Fibroblast of skin of abdomen (primary cell): ENCODE measurements around the gene WDR59.
A peak's percentile ranks its signal among the peaks of the same experiment; 100 is the strongest.
"Not testable (repeated sequence)": the region's sequence is repeated elsewhere in the genome, so short reads cannot be mapped to it uniquely, and the experiment has no call there.

Experiments used
- DNase-seq: peaks from one replicate; pipeline ENCODE4 v3.0.0-alpha.2; 2013

WDR59 gene

DNA sequence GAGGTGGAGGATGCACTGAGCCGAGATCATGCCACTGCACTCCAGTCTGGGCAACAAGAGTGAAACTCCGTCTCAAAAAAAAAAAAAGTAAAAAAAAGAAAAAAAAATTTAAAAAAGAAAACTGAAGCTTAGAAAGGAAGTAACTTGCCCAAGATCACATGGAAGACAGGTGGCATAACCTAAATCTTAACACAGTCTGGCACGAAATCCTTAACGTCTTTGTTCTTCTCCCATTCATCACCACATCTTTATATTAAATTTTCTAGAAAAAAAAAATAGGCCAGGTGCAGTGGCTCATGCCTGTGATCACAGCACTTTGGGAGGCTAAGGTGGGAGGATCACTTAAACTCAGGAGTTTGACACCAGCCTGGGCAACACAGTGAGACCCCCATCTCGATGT lies 9.3 kb downstream of the WDR59 start:
- DNase-seq = no peak

- no peak for DNase-seq
These were observed 11.6 kb downstream of the WDR59 start for GRCh38 chr16:74973304-74973703.

DNA sequence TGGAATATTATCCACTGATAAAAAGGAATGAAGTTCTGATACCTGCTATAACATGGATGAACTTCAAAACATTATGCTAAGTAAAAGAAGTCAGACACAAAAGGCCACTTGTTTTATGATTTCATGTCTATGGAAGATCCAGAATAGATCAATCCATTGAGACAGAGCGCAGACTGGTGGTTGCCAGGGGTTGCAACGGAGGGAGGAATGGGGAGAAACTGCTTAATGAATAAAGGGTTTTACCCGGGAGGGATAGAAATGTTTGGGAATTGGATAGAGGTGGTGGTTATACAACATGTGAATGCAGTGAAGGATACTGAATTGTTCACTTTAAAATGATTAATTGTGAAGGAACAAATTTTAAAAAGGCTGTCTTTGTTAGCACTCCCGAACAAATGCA lies 30.2 kb downstream of the WDR59 start:
- DNase-seq = no peak

DNA sequence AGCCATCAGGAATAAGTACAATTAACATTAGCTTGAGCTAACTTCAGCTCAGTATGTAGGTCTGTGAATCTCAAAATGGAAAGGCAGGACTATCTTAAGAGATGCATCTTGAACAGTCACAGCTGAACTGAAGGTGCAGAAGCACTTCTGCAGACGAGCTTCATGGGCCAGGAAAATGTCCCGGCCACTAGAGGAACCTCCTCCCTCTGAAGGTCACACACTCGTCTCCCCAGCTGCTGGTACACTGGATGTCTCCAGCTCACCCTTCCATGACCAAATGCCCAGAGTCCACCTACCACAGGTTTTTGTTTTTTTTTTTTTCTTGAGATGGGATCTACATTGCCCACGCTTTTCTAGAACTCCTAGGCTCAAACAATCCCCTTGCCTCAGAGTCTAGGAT lies 33.2 kb downstream of the WDR59 start:
- DNase-seq = no peak

DNA sequence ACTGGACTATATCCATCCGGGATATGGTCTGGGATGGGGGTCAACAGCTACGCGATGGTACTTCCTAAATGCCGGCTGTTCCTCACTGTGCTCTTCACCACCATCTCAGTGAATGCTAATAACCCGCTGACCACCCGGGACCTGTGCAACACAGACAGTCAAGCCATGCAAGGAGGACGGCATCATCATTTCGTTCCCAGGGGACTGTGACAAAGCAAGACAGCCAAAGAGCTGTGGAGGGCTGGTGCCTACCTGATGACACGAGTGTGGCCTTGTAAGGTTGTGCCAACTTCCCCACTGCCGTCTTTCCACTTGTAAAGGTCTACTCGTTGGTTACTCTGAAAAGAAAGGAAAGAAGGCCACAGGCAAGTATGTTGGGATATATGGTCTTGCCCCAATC lies 33.7 kb downstream of the WDR59 start:
- no peak for DNase-seq

- DNase-seq = no peak
These were observed 34.4 kb downstream of the WDR59 start for GRCh38 chr16:74950511-74950910.

GRCh38 chr16:74949309-74949708 lies 35.6 kb downstream of the WDR59 start:
- DNase-seq = no peak

DNA sequence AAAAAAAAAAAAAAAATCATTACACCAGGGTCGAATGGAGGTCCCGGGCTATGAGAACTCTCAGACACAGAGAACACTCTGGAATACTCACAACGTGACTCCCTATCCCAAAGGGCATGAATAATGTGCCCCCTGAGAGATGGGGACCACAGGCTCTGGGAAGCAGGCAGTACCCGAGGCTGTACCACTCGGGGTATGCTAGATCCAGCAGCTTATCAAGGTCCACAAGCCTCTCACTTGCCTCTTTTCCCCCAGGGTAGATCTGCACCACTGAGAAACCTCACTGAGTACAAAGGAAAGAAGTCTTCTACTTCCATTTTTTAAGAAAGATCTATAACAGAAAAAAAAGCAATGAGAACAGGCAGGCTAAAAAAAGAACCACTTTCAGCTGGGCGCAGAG lies 40.5 kb downstream of the WDR59 start:
- no peak for DNase-seq

DNA sequence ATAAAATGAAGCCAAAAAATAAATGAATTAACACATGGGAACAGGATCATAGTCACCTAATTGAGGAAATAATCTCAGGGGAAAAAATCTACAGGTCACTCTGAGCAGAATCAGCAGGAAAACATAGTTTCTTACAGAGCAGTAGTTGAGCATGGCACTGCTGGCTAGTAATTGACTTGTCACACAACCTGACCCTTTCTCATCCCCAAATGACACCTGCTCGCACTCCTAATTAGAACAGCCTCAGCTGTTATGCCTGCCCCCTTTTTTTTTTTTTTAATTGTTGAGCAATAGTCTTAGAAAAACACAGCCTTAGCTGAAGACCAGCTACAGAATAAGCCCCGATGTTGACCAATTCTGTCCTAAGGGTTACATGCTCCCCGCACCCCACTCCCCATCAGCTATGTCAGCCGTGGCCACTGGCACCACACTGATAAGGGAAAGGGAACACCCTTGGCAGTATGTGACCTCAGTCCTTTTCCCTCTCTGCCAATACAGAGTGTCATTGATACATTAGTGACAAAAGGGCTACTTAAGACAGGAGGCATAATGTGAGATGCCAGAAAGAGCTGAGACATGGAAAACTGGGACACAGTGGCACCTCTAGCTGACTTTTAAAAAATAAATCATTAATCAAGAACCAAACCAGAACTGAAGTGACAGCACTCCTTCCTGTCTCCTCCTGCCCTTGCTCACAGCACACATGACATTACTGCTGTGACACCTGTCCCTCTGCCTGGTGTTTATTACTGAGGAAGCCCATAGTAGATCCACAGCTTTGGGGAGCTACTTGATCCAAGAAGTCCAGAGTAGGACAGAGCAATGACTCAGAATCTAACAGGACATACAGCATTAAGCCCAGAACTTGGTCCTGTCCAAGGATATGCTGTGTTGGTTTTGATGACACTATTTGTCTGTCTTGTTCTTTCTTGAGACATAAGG lies 41.7 kb downstream of the WDR59 start:
- DNase-seq = no peak

DNA sequence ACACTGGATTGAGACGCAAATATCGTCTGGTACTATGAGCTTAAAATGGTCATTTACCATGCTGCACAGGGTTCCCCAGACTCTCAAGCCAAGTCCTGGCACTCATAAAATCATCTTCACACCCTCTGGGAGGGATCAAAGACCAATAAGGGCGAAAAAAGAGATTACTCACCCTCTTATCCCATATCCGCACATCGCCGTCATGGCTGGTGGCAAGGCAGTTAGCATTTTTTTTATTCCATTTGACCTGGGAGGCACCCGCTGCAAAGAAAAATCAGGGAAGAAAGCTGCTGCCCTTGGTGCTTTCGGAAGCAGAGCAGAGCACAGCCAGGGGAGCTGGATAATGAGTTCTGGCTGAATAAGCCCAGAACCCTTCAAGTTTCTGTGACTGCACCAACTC lies 42.4 kb downstream of the WDR59 start:
- no peak for DNase-seq

DNA sequence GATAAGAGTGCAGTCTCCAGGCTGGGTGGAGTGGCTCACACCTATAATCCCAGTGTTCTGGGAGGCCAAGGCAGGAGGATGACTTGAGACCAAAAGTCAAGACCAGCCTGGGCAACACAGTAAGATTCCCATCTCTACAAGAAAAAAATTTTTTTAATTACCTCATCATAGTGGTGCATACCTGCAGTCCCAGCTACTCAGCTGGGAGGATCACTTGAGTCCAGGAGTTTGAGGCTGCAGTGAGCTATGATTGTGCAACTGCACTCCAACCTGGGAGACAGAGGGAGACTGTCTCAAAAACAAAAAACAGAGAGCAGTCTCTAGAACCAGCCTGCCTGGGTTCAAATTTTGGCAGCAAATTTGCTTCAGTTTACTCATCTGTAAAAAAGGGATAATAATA lies 45.2 kb downstream of the WDR59 start:
- no peak for DNase-seq

- DNase-seq = peak; percentile 28
These were observed 47.9 kb downstream of the WDR59 start for GRCh38 chr16:74936902-74937560.

- no peak for DNase-seq
These were observed 53.5 kb downstream of the WDR59 start for GRCh38 chr16:74931445-74931844.

GRCh38 chr16:74929636-74930035 lies 55.3 kb downstream of the WDR59 start:
- no peak for DNase-seq

- no peak for DNase-seq
These were observed 58.1 kb downstream of the WDR59 start for GRCh38 chr16:74926805-74927204.

DNA sequence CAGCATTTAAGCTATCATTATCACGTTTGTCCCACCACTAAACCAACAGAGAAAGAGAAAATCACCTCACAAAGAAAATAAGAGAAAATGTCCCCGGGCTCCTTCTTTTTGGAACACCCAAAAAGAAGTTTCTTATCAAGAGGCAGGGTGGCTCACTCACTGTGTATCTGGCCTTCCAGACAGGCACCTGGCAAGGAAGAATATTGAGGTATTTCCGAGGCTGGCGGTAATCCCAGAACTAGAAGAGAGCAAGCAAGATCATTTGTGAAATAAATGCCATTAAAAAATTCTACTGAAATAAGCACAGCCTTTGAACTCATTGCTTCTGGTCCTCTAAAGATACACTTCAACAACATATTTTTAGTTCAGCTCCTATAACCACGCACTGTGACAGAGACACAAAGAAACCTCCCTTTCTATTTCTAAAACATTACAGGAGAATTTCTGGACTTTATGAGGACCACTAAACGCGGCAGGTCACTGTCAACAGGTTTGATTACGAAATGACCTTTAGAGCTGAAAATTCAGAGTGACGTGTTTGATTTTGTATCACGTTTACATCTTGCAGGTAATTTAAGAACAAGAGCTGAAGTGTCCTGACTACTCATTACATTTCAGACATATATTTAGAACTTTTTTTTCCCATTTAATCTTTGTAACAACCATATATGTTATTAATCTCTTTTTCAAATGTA lies 61.0 kb downstream of the WDR59 start:
- DNase-seq = no peak

DNA sequence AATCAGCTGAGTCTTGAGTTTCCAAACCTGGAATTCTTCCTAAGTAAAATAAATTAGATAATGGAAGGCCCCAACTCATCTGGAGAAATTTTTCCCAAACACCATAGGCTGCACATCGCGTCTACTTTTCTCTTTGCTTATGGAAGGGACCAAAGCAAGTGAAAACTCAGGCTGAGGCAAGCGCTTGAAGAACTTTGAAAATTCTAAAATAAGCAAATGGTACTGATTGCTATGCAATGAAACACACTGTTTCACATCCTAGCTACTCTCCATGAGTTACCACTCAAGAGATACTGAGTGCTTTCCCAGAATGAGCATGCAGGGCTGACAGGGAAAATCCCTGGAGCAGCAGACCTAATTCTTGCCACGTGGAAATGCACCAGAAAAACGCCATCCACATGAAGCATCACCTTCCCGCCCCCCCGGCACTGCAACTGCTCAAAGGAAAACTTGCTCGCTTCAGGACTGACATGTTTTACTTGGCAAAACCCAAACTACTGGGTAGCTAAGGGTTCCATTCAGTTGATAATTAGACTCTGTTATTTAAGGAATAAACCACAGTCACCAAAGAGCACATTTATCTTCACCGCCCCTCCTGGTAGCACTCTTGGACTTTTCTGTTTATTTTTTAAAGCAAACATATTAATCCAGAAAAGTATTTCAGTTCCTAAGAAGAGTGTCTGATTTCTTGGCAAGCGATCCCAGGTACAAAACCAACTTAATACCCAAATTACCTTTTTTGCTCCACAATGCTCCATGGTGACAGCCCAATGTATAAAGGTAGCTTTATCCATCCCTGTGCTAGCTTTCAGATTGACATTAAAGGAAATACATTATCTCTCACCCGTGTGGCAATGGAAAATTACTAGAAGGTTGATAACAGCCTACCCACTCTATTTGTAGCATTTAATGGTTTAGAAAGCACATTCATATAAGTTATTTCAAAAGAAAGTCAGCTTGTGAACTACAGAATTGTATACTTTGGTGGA lies 62.5 kb downstream of the WDR59 start:
- DNase-seq = no peak

GRCh38 chr16:74921051-74921450 lies 63.9 kb downstream of the WDR59 start:
- no peak for DNase-seq

DNA sequence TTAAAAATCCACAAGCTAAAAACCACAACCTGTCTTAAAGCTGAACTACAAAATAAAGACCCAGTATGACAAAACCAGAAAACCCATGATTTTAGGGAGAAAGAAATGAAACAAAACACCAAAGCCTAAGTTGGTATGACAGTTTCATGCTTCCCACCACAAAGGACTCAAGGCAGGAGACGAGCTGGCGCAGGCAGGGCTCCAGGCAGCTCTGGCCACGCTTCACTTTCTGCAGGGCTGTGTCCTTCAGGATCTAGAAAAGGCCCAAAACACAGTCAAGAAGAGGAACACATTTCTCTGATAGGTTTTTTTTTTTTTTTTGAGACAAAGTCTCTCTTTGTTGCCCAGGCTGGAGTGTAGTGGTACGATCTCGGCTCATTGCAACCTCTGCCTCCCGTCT lies 75.3 kb downstream of the WDR59 start:
- DNase-seq = no peak

DNA sequence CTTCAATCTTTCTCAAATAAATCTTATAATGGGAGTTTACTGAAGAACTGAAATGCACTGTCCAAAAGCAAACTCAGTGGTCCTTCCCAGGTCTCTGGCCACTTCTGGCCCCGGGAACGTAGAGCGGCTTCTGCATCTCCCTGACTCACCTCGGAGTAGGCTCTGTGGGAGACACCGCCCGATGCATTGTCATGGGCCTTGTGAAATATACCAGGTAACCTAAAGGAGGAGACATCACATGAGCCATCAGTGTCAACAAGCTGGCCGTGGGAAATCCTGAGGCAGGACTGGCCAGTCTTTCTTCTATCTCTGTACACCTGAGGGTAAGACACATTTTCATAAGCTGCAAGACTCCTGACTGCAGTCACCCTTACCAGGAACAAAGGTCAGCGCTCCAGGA lies 76.2 kb downstream of the WDR59 start:
- DNase-seq = not testable (repeated sequence)

DNA sequence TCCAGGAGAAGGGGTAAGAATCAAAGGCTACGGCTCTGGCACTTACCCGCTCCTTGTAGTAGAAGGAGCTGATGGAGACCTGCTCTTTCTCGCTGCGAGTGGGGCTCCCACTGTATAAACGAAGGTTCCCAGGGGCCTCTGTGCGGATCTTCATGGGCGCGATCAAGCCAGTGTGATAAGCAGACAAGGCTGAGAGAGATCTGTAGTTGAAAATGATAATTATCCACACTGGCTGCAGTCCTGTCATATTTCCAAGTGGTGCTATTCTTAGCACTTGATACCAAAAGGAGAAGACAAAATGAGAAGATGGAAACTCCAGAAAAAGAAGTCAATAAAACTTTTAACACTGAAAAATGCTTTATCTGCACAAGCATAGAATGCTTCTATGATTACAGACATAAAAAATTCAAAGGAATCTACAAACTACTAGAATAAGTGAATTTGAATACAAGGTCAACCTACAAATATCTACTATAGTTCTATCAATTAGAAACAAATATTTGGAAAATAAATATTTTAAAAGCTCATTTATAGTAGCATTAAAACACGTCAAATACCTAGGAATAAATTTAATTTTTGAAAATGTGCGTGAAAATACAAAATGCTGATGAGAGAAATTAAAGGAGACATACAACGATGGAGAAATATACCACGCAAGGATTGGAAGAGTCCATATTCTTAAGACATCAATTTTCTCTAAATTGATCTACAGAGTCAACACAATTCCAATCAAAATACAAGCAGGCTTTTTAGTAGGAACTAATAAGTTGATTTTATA lies 80.8 kb downstream of the WDR59 start:
- DNase-seq = no peak
